Stomach (tissue), 4 donors: ENCODE results near the gene HSF4.

Experiments used
- CTCF ChIP-seq, 7 experiments: fragments of 450-650 bp in 4 of 7; fragments of 200-600 bp in 3 of 7; sonication (generic) in 3 of 7; IDR thresholded peaks; one replicate each; pipeline ENCODE4 v1.5.1; 2016 to 2019; ENCODE audit warnings: antibody characterized with exemption in 7 of 7, control low read depth in 2 of 7, mild to moderate bottlenecking in 1 of 7
- POLR2A ChIP-seq, 4 donors: fragments of 450-650 bp; IDR thresholded peaks; one replicate each; pipeline ENCODE4 v1.6.1; 2016; ENCODE audit warnings: antibody characterized with exemption in 4 of 4, control low read depth in 2 of 4, mild to moderate bottlenecking in 1 of 4, moderate library complexity in 1 of 4

- TF ChIP-seq CTCF (IDR thresholded peaks at IDR 0.05) (no peak), POLR2A (IDR thresholded peaks at IDR 0.05) (no peak)
These were observed 7.3 kb upstream of the HSF4 start for GRCh38 chr16:67157106-67157748.
